Measurements from ENCODE around the gene CDHR3. TPM values are rescaled to one million over a fixed set of nuclear protein-coding genes. Genes with fewer than 3 reads are reported as not detected.

The CDHR3 gene
- total RNA-seq, 1 experiment from 2014 or later = 4.0 TPM

DNA sequence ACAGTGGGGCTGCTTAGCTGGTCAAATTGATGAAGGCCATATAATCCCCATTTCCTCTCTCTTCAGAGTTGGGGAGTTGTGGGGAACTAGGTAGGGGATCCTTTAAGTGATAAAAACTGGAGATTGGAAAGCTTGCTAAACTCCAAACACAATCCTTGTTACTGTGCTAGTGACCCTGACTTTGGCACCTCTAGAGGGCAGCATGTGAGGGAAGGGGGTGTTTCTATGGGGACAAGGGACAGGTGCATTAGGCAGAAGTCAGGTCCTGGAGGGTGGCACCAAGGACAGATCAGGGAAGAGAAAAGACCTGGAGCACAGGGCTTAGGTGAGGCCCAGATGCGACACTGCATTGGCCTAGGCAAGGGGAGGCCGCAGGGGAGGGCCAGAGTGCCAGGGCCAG, 66.9 kb downstream of the CDHR3 start:
- TF ChIP-seq, protein P1, sequence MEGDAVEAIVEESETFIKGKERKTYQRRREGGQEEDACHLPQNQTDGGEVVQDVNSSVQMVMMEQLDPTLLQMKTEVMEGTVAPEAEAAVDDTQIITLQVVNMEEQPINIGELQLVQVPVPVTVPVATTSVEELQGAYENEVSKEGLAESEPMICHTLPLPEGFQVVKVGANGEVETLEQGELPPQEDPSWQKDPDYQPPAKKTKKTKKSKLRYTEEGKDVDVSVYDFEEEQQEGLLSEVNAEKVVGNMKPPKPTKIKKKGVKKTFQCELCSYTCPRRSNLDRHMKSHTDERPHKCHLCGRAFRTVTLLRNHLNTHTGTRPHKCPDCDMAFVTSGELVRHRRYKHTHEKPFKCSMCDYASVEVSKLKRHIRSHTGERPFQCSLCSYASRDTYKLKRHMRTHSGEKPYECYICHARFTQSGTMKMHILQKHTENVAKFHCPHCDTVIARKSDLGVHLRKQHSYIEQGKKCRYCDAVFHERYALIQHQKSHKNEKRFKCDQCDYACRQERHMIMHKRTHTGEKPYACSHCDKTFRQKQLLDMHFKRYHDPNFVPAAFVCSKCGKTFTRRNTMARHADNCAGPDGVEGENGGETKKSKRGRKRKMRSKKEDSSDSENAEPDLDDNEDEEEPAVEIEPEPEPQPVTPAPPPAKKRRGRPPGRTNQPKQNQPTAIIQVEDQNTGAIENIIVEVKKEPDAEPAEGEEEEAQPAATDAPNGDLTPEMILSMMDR (IDR thresholded peaks at IDR 0.05; ENCODE audit: unreplicated experiment) = no peak
- CTCF ChIA-PET = interaction anchor here (0.6 to 1.3 kb wide), 2 partner anchors 95 to 600 kb away, joined by 3 read pairs; no protein-coding TSS in a partner anchor
- BruUV-seq (replicated peaks) = no TSS peak

DNA sequence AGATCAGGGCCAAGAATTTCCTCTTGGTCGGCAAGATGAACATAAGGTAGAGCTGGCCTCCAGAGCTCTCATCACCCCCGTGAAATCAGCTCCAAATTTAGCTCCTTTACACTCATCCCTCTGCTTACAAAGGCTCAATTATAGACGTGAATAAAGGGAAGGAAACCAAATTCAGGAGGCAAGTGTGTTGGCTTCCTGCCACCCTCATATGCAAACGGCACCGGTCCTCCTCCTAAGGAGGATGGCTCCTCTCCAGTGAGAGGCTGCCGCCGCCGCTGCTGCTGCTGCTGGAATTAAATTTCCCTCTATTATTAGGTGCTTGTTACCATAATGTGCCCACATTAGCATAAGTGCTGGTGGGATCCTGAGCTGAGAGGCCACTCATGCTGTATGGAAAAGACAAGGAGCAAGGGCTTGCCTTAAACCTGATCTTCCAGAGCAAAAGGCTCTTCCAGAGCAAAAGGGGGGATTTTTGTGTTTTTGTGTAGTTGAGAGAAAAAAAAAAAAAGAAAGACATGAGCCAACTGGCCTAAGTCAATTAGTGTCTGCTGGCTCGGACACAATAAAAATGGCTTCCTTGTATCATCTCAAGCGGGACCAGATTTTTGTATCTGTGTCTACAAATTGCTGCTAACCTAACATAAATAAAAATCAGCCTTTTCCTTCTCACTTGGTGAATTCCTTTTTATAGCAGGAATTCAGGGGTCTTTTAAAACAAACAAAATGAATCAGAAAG, 68.4 kb downstream of the CDHR3 start:
- Mint-ChIP-seq H3K36me3 (ENCODE audit: insufficient read depth, unreplicated experiment) (no peaks in the 10 kb centered on the region), H3K4me1 (ENCODE audit: low read depth, unreplicated experiment) (no peaks in the 10 kb centered on the region), H3K4me3 (ENCODE audit: low read depth, unreplicated experiment) (no peak overlapping the region), H3K27me3 (ENCODE audit: unreplicated experiment) (peaks cover 15% of the 10 kb centered on the region), H3K27ac (ENCODE audit: unreplicated experiment) (no peak overlapping the region), H3K9me3 (ENCODE audit: low read depth, unreplicated experiment) (no peaks in the 10 kb centered on the region)
- BruUV-seq (replicated peaks) = no TSS peak
- CTCF ChIA-PET = no interaction called here
- intact Hi-C loops (cut with micrococcal nuclease; ENCODE audit: unreplicated experiment) = no loop called here
- no peak for DNase-seq
- TF ChIP-seq, protein P1 (IDR thresholded peaks at IDR 0.05; ENCODE audit: unreplicated experiment) = no peak

More for the DNA sequence above, 66.9 kb downstream of the CDHR3 start:
- Mint-ChIP-seq H3K27ac (ENCODE audit: unreplicated experiment) (no peak overlapping the region), H3K4me1 (ENCODE audit: low read depth, unreplicated experiment) (no peaks in the 10 kb centered on the region), H3K36me3 (ENCODE audit: insufficient read depth, unreplicated experiment) (no peaks in the 10 kb centered on the region), H3K27me3 (ENCODE audit: unreplicated experiment) (peaks cover 15% of the 10 kb centered on the region), H3K9me3 (ENCODE audit: low read depth, unreplicated experiment) (no peaks in the 10 kb centered on the region), H3K4me3 (ENCODE audit: low read depth, unreplicated experiment) (no peak overlapping the region)
- intact Hi-C loops (cut with micrococcal nuclease; ENCODE audit: unreplicated experiment) = no loop called here
- no peak for DNase-seq

DNA sequence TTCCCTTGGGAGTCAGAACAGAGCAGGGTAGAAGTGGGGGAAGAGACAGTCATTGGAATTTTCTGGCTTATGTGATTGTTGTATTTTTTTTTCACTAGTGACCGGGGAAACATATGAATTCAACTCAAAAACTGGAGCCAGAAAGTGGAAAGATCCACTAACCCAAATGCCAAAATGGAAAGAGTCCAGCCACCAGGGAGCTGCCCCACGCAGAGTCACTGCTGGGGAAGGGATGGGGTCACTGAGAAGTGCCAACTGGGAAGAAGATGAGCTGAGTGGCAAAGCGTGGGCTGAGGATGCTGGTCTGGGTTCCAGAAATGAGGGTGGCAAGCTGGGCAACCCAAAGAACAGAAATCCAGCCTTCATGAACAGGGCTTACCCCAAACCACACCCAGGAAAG, 69.2 kb downstream of the CDHR3 start:
- TF ChIP-seq, protein P1 (IDR thresholded peaks at IDR 0.05; ENCODE audit: unreplicated experiment) = no peak
- intact Hi-C loops (cut with micrococcal nuclease; ENCODE audit: unreplicated experiment) = no loop called here
- Mint-ChIP-seq H3K27ac (ENCODE audit: unreplicated experiment) (no peak overlapping the region), H3K36me3 (ENCODE audit: insufficient read depth, unreplicated experiment) (no peaks in the 10 kb centered on the region), H3K9me3 (ENCODE audit: low read depth, unreplicated experiment) (no peaks in the 10 kb centered on the region), H3K4me1 (ENCODE audit: low read depth, unreplicated experiment) (no peaks in the 10 kb centered on the region), H3K27me3 (ENCODE audit: unreplicated experiment) (peaks cover 15% of the 10 kb centered on the region), H3K4me3 (ENCODE audit: low read depth, unreplicated experiment) (no peak overlapping the region)
- CTCF ChIA-PET = no interaction called here
- no TSS peak for BruUV-seq (replicated peaks)
- DNase-seq = no peak

DNA sequence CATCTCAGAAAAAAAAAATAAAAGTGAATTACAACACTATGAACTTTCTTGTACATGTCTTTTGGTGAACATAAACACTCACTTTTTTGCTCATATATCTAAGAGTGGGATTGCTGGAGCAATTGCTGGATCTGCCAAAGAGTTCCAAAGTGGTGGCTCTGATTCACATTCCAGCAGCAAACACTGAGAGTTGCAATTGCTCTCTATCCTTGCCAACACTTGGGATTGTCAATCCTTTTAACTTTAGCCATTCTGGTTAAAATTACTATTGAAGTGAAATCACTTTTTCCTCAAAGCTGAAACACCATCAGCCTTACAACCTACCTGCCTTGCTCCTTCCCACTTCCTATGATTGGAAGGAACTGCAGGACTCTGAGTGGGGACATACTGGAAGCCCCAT, 70.7 kb downstream of the CDHR3 start:
- H3K9me3 Mint-ChIP-seq (ENCODE audit: low read depth, unreplicated experiment) = no peaks in the 10 kb centered on the region
- TF ChIP-seq, protein P1 (IDR thresholded peaks at IDR 0.05; ENCODE audit: unreplicated experiment) = no peak
- intact Hi-C loops (cut with micrococcal nuclease; ENCODE audit: unreplicated experiment) = no loop called here
- no peaks in the 10 kb centered on the region for H3K4me1 Mint-ChIP-seq (ENCODE audit: low read depth, unreplicated experiment)
- H3K27me3 Mint-ChIP-seq (ENCODE audit: unreplicated experiment) = peaks cover 15% of the 10 kb centered on the region
- no peaks in the 10 kb centered on the region for H3K36me3 Mint-ChIP-seq (ENCODE audit: insufficient read depth, unreplicated experiment)
- no peak overlapping the region for H3K27ac Mint-ChIP-seq (ENCODE audit: unreplicated experiment)
- CTCF ChIA-PET = no interaction called here
- no peak for DNase-seq
- BruUV-seq (replicated peaks) = no TSS peak
- H3K4me3 Mint-ChIP-seq (ENCODE audit: low read depth, unreplicated experiment) = no peak overlapping the region
